HG03378 (cell line): ENCODE data around the gene FLT4.

Experiments
- ATAC-seq: cut with Tn5 transposase; IDR thresholded peaks from one replicate; pipeline ENCODE4 v1.9.1; 2021; ENCODE audit warnings: mild to moderate bottlenecking, moderate library complexity; ENCODE audit not compliant: unreplicated experiment

Gene FLT4

GRCh38 chr5:180627386-180628120 is 21.8 kb downstream of the FLT4 start:
- ATAC-seq = no peak

GRCh38 chr5:180626661-180627385 is 22.6 kb downstream of the FLT4 start:
- no peak for ATAC-seq

GRCh38 chr5:180625791-180626660 is 23.4 kb downstream of the FLT4 start:
- no peak for ATAC-seq

GRCh38 chr5:180625125-180625790 is 24.1 kb downstream of the FLT4 start:
- ATAC-seq = no peak

GRCh38 chr5:180624587-180624986 is 24.8 kb downstream of the FLT4 start:
- no peak for ATAC-seq

GRCh38 chr5:180623844-180624243 is 25.6 kb downstream of the FLT4 start:
- ATAC-seq = no peak

GRCh38 chr5:180623411-180623834 is 26.0 kb downstream of the FLT4 start:
- ATAC-seq = no peak

GRCh38 chr5:180622910-180623309 is 26.5 kb downstream of the FLT4 start:
- no peak for ATAC-seq

- no peak for ATAC-seq
These were observed 28.1 kb downstream of the FLT4 start for GRCh38 chr5:180621311-180621710.

GRCh38 chr5:180620014-180620413 is 29.4 kb downstream of the FLT4 start:
- ATAC-seq = no peak

GRCh38 chr5:180619563-180619915 is 29.9 kb downstream of the FLT4 start:
- no peak for ATAC-seq

- no peak for ATAC-seq
These were observed 30.4 kb downstream of the FLT4 start for GRCh38 chr5:180618829-180619562.

GRCh38 chr5:180618487-180618828 is 30.9 kb downstream of the FLT4 start:
- ATAC-seq = no peak

GRCh38 chr5:180613814-180614188 is 35.6 kb downstream of the FLT4 start:
- ATAC-seq = no peak

- no peak for ATAC-seq
These were observed 36.1 kb downstream of the FLT4 start for GRCh38 chr5:180613188-180613813.

GRCh38 chr5:180612683-180613082 is 36.7 kb downstream of the FLT4 start:
- ATAC-seq = no peak

- ATAC-seq = no peak
These were observed 38.1 kb downstream of the FLT4 start for GRCh38 chr5:180611140-180611850.

- ATAC-seq = no peak
These were observed 39.4 kb downstream of the FLT4 start for GRCh38 chr5:180609817-180610550.

GRCh38 chr5:180609386-180609785 is 40.0 kb downstream of the FLT4 start:
- no peak for ATAC-seq
